ENCODE data around the gene SPIN1.
A peak's percentile ranks its signal among the peaks of the same experiment; 100 is the strongest.

Gene SPIN1

GRCh38 chr9:88390371-88390990 lies 2.2 kb downstream of the SPIN1 start:
- no peak for DNase-seq

- DNase-seq: no peak
Observed at GRCh38 chr9:88391236-88391635, 3.0 kb downstream of the SPIN1 start.

GRCh38 chr9:88391921-88392320 lies 3.7 kb downstream of the SPIN1 start:
- peak; percentile 56 for DNase-seq

GRCh38 chr9:88392549-88392948 lies 4.3 kb downstream of the SPIN1 start:
- no peak for DNase-seq

- no peak for DNase-seq
Observed at GRCh38 chr9:88396836-88397577, 8.8 kb downstream of the SPIN1 start.

GRCh38 chr9:88398016-88398415 lies 9.8 kb downstream of the SPIN1 start:
- no peak for DNase-seq

- DNase-seq: no peak
Observed at GRCh38 chr9:88399966-88400365, 11.7 kb downstream of the SPIN1 start.

GRCh38 chr9:88403340-88403739 lies 15.1 kb downstream of the SPIN1 start:
- DNase-seq: no peak

- DNase-seq: no peak
Observed at GRCh38 chr9:88406051-88406450, 17.8 kb downstream of the SPIN1 start.

- no peak for DNase-seq
Observed at GRCh38 chr9:88411471-88411870, 23.2 kb downstream of the SPIN1 start.

- no peak for DNase-seq
Observed at GRCh38 chr9:88414298-88414697, 26.1 kb downstream of the SPIN1 start.

- DNase-seq: no peak
Observed at GRCh38 chr9:88418025-88418424, 29.8 kb downstream of the SPIN1 start.

GRCh38 chr9:88418715-88419540 lies 30.7 kb downstream of the SPIN1 start:
- no peak for DNase-seq

GRCh38 chr9:88420227-88420626 lies 32.0 kb downstream of the SPIN1 start:
- no peak for DNase-seq

- DNase-seq: no peak
Observed at GRCh38 chr9:88421348-88421747, 33.1 kb downstream of the SPIN1 start.

GRCh38 chr9:88425538-88425950 lies 37.3 kb downstream of the SPIN1 start:
- peak; percentile 56 for DNase-seq

GRCh38 chr9:88426651-88427050 lies 38.4 kb downstream of the SPIN1 start:
- DNase-seq: no peak

GRCh38 chr9:88429595-88430430 lies 41.6 kb downstream of the SPIN1 start:
- DNase-seq: peak; percentile 6

- DNase-seq: no peak
Observed at GRCh38 chr9:88433583-88434255, 45.5 kb downstream of the SPIN1 start.

- no peak for DNase-seq
Observed at GRCh38 chr9:88435336-88435735, 47.1 kb downstream of the SPIN1 start.

- no peak for DNase-seq
Observed at GRCh38 chr9:88436379-88436778, 48.1 kb downstream of the SPIN1 start.
